Caki2 (cell line): ENCODE data around the gene P4HB. TPM values are rescaled to one million over a fixed set of nuclear protein-coding genes. Genes with fewer than 3 reads are reported as not detected.

Source experiments
- DNase-seq: peaks from one replicate; pipeline ENCODE4 v3.0.0-alpha.2; 2015; ENCODE audit warnings: low read depth
- in situ Hi-C: cut with HindIII; loops from 2 replicates; pipeline ENCODE4 v1.10.0; 2016; ENCODE audit warnings: low sequenced_read_pairs, low pct_unique_long_range_greater_than_20kb, mixed read lengths
- total RNA-seq: library from RNA; depleted of rRNA; stranded (reverse); fragments of >200 nt; shearing (Covaris generic); gene quantifications from 2 replicates; pipeline ENCODE4 v1.2.3, GENCODE V29; 2014; ENCODE audit warnings: low replicate concordance

P4HB gene
- total RNA-seq, 1 experiment from 2014 or later: 796 TPM

DNA sequence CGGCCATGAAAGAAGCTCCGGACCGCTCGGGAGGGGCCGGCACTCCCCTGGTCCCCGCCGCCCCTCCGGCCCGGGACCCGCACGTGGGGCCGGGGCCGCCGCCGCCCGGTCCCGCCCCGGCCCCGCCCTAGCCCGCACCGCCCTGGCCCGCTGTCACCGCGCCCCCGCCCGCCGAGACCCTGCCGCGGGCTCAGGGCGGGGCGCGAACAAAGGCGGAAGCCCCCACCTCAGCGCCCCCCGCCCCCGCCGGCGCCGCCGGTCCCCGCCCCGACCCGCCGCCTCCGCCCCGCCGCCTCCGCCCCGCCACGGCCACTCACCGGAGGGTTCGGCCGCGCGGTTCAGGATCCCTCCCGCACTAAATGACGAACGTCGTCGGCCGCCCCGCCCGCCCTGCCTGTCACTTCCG lies 10.6 kb upstream of the P4HB start, which contains the start of gene ARHGDIA:
ARHGDIA (minus strand) TSS at position 357 of the 406 bp plus-strand sequence. CDS start 1,407 bp downstream, outside the sequence.
- no peak for DNase-seq

DNA sequence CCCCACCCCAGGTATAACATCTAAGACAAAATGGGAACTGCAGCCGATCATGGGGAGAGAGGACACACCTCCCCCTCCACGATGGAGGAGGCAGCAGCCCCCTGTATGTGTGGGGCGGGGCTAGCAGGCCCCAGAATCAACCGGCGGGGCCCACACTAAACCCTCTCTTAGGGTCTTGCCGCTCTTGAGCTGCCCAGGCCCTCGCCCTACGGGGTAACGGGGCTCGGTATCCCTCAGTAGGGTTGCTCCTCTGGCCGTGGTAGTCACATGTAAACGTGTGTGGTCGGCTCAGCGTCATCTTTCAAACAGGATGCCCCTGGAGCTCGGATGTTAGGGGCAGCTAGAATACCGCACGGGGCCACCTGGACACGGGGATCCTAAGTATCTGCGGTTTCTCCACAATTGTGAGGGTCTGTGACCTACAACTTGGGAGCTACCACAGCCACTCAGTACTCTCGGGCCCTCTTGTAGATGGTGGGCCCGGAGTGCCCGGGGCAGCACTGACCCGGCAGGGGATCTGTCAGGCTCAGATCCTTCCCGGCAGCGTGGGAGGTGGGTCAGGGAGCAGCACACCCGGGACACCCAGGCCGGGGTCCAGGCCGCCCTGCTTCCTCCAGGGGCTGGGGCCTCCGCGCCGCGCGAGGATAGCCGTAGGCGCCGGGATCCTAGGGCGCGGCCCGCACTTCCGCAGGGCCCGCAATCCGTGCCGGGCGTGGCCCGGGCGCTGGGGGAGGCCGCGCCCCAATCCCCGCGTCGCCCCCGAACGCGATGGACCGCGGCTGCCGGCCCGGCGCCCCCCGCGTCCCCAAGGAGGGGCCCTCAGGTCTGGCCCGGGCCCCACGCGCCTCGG lies 10.0 kb upstream of the P4HB start:
- peak; percentile 56 for DNase-seq
- in situ Hi-C loops: no loop called here

More for the DNA sequence above, 10.6 kb upstream of the P4HB start, which contains the start of gene ARHGDIA:
- in situ Hi-C loops: no loop called here

DNA sequence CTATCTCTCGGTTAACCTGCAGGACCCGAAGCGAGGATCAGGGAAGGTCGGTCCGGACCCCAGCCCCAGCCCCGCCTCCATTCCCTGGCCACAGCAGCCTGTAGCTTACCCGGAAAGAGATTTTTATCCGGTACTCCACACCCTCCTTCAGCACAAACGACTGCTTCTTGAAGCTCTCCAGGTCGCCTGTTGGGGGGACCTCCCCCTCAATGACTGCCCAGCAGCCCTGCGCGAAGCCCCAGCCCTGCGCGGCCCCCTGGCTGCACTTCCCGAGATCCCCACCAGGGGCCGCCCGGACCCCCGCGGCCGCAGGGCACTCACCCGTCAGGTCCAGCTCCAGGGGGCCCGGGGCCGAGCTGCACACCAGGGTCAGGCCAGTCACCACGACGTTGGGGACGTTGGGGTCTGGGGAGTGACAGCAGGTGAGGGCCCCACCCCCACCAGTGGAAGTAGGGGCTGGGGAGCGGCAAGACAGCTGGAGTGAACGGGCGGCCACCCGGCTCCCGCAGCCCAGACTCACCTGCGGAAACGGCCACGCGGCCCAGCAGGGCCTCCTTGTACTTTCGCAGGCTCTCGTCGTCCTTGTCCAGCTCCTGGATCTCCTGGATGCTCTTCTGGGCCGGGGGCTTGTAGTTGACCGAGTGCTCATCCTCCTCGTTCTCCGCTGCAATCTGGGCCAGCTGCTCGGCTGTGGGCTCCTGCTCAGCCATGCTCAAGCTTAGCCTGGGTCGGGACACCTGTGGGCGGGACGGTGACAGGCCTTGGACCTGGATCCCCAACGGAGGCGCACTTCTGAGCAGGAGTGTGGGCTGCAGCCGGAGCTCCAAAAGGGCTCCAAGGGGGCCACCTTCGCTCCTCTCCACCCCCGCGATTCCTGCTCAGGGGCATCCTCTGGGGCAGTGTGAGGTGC lies 9.1 kb upstream of the P4HB start:
- in situ Hi-C loops: no loop called here
- peak; percentile 58 for DNase-seq

DNA sequence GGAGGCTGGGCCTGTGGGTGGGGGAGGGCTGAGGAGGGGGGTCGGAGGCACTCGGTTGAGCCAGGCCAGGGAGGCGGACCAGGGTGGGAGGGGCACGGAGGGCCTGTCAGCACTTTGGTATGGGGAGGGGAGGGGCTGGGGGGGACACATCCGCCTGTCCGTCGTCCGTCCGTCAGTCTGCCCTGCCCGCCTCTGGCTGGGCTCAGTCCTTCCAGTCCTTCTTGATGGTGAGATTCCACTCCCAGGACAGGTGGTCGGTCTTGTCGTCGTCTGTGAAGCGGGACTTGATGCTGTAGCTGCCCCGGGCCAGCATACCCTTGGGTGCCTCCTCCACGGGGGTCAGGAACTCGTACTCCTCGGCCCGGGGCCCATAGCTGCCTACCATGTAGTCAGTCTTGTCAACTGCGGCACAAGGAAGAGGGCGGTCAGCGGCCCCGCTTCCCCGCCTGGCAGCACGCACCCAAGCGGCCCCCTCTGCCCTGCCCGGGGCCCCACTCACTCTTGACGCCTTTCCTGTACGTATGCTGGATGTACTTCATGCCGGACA lies 8.4 kb upstream of the P4HB start:
- peak; percentile 79 for DNase-seq
- in situ Hi-C loops: no loop called here

DNA sequence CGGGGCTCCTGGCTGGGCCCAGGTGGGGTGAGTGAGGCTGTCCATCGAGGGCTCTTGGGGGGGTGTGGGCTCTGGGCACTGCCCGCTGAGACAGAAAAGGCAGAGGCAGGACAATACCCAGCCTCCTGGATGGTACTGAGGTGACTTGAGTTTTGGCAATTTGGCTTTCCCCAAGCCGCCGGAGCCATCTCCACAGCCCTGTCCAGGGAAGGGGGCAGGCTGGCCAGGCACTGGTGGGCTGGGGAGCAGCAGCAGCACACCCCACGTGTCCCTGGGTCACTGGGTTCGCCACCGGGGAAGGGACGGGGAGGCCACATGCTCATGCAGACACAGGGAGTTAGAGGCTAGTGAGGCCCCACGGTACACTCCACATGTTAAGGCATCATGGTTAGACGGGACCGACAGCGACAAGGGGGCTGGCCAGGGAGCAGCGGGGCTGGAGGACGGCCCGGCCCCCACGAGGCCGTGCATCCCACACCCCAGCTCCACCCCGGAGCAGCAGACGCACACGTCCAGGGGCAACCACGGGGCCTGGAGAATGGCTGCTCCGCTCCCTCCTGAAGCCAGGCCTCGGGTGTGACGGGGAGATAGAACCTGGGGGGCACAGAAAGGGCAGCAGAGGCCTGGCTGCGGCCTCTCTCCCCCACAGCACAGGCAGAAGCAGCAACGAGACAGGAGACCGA lies 7.8 kb upstream of the P4HB start:
- DNase-seq: peak; percentile 77
- in situ Hi-C loops: no loop called here

DNA sequence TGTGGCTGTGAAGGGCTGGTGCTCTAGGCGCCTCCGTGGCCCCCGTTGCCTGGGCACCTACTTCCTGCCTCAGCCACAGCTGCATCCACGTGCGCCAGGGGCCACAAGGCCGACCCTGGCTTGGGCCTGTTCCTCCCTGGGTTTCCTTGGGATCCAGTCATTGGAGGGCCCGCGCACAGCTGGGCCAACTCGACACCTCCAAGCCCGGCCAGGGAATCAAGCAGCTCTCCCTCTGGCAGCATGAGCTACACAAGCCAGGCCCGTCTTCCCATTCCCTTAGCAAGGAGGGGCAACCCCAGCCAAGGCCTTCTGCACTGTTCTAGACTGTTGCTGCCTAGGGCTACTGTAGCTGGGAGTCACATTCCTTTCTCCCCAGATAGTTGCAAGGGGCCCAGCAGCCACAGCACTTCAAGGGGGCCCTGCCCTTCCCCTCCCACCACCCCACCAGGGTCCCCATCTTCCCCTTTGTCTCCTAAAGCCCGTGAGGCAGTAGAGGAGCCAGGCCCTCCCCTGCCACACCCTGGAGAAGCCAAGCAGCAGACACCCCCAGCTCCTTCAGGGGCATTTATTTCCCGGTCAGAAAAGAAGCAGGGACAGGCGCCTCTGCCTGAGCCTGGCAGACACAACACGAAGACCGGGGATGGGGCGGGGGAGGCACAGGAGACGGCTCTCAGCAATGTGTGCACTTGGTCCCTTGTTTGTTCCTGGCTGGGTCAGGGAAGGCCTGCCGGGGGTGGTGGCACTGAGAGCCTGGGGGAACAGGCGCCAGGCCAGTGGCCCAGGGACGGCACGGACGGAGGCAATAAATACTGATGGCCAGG lies 7.0 kb upstream of the P4HB start:
- in situ Hi-C loops: no loop called here
- peak; percentile 56 for DNase-seq

DNA sequence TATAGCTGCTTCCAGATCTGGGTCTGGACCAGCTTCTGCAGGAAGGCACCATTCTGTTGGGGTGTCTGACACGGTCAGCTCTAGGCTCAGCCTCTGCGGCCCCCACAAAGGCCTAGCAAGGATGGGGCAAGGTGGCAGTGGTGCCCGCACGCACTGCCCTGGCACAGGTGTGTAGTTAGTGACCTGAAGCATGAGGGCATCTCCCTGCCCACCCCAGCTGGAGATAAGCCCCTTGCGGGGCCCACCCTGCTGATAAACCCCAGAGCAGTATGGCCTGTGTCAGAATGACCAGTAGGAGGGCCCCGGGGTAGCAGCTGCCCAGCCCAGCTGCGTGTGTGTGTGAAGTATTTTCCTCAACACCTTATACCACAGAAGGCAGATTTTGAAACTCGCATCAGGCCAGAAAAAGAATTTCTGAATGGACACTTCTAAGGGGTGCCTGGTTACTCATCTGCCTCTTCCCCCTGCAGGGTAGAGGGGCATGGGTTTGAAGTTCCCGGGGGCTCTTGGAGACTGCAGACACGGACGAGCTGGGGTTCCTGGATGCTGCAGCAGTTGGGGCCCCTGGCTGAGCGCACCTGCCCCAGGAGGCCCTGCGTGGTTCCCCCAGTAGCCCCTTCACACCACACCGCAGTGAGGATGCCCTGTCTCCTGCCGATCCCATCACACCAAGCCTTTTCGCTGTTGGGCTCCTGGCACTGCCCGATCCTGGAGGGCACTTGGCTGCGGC lies 6.3 kb upstream of the P4HB start:
- in situ Hi-C loops: no loop called here
- no peak for DNase-seq

DNA sequence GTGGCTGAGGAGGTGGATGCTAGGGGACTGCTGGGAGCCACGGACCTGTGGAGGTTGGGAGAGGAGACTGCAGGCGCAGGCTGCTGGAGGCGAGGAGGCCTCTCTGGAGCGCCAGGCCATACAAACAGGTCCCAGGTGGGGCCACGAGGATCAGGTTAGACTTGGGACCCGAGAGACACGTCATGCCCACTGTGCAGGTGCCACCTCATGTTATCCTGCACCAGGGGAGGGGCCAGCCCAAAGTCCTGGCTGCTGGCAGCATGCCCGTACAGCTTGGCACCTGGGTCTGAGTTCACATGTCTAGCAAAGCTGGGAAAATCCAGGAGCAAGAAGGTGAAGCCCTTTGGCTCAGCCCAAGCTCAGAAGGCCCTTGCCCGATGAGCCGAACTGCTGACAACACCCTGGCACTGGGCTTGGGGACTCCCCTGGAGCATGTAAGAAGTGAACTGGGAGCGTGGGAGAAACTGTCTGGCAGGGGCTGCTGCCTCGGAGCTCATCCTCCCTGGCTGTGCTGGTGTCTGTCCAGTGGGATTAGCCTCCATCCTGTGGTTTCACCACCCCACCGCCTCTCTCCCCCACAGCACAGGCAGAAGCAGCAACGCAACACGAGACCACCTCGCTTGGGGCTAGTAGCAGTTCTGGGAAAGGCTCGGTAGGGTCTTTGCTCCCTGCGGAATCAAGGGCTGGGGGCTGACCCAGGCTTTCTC lies 5.6 kb upstream of the P4HB start:
- in situ Hi-C loops: no loop called here
- DNase-seq: no peak

DNA sequence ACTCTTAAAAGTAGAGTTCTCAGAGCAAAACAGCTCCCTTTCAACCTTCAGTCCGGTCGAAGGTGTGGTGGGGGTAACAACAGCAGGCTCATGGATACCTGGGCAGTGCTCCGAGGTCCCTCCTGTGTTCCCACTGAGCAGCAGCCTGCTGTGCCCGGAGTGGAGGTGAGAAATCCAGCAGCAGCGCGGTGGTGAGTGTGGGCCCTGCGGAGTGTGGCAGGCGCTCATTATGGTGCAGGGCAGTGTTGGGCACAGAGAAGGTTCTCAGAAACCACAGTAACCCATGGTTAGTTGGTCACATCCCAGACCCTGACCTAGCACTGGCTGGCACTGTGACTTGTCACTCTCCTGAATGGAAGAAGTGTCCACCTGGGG lies 5.0 kb upstream of the P4HB start:
- in situ Hi-C loops: no loop called here
- no peak for DNase-seq

DNA sequence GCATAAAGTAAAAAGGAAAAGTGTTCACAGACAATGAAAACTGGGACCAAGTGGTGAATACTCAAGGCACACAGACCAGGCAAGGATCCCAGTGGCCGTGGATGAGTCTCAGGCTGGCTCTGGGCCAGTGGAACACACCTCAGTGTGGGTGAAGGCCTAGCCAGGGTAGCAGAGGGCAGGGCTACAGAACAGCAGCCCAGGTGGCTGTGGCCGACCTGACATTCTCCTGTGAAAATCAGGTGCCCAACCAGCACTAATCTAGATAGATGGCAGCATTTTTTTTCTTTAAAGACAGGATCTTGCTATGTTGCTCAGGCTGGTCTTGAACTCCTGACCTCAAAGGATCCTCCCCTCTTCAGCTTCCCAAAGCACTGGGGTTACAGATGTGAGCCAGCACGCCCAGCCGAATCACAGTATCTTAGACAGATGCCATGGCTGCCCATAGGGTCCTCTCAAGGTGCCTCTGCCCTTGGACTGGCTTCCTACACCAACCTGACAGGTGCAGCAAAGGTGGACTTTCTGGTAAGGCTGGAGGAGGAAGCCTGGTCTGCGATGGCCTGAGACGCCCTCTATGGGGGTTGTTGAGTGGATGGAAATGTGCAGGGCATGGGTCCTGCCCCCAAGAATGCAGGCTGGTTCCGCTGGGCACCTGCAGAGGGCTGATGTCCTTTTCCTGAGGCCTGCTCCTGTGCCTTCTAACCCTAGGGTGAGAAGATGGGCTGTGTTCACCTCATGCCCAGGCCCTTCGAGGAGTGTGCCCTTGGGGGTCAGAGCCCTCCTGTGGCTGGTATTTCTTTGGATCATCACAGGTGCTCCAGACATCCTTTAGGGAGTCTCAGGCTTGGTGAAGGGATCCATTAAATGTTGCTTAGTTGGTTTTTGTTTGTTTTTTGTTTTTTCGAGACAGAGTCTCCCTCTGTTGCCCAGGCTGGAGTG lies 3.8 kb upstream of the P4HB start:
- no peak for DNase-seq
- in situ Hi-C loops: no loop called here

DNA sequence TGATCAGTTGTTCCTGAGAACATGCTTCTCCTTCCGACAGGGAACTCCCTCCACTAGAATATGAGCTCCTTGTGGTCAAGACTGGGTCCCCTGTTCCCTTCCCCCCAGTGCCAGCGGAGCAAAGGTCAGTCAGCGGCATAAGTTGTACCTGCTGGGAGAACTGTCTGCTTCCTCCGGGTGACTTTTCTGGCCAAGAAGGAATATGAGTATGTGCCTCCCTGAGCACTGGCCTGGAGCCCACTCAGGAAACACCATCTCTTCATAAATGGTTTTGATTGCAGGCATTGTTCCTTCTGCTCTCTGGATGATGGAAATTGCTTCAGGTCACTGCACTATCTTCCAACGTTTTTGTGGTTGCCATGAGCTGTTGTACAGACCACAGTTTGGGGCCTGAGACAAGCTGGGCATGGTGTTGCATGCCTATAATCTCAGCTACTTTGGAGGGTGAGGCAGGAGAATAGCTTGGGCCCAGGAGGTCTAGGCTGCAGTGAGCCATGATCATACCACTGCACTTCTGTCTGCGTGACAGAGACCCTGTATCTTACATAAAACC lies 2.9 kb upstream of the P4HB start:
- no peak for DNase-seq
- in situ Hi-C loops: no loop called here

DNA sequence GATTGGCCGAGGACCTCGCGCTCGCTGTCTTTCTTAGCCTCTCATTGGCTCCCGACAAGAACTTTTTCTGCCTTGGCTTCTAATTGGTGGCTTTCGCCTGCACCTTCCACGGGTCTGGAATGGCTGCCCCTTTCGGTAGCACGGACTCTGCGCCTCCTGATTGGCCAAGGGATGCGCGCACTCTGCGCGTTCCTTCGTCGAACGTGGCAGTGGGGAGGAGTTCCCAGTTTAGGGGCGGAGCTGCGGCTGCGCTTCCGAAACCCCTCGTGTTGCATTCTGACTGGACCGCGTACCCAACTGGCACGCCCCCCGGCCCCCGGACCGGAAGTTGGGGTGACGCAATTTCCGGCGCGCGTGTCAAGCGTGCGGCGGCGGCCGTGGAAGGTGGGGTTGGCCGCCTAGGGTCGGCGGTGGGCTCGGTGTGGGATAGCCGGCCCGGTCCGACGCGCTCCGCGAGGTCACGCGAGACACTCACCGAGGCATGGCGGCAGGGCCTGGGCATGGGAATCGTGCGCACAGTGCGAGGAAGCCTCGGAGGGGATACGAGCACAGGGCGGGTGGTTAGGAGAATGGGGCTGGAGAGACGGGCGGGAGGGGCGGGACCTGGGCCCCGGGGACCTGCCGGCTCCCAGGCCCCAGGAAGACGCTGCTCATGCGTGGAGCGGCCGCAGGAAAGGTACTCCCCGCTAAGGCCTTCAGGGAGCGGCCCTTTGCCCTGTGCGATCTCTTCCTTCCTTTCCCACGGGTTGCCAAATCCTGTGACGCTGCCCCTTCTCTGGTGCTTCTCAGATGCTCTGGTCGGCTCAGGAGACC lies 627 bp upstream of the P4HB start:
- in situ Hi-C loops: no loop called here
- peak; percentile 100 for DNase-seq

DNA sequence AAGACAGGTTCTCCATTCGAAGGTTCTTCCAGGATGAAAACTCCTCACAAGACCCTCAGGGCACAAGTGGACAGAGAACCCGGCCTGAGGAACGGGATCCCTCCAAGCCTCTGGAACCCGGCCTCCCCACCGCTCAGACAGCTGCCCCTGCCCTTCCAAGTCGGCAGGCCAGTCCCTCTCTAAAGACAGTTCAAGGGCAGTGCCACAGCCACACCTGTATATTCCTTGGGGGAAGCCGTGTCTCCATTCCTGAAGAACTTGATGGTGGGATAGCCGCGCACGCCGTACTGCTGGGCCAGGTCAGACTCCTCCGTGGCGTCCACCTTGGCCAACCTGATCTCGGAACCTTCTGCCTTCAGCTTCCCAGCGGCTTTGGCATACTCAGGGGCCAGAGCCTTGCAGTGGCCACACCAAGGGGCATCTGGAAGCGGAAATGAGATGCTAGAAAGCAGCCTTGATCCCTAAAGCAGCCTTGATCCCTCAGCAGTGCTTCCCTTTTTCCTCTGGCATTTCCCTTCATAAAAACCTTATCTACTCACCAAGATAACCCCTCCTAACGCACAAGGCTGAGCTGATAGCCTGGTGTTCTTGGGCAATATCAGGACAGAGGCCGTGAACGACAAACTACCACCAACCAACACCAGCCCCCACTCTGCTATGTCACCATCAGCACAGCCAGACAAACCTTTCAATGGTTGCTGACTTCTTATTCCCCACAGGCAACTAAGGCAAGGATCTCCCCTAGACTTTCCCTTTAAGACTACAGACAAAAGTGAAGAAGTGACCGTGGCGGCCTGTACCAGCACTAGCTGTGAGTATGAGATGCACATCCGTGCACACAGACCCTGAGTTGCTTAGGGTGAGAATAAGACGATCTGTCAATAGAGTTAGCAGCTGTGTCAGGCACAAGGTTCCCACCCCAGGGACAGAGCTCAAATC lies 1.1 kb downstream of the P4HB start:
- DNase-seq: no peak
- in situ Hi-C loops: no loop called here
